Liver (tissue), 9 donors: ENCODE results near the gene TNP2. TPM values are rescaled to one million over a fixed set of nuclear protein-coding genes. Genes with fewer than 3 reads are reported as not detected.

Experiments
- DNase-seq: peaks from one replicate; pipeline ENCODE4 v3.0.0-alpha.2; 2017; ENCODE audit warnings: low spot score
- H3K27ac ChIP-seq, 2 donors: one replicate each; pipeline ENCODE4 v1.7.0; 2013; ENCODE audit warnings: inconsistent platforms in 2 of 2, low read length in 2 of 2, control low read depth in 1 of 2, low read depth in 1 of 2, mild to moderate bottlenecking in 1 of 2
- H3K27me3 ChIP-seq, 4 donors: one replicate each; pipeline versions ENCODE4 v1.6.1 to v1.7.0; 2013; ENCODE audit warnings: low read length in 3 of 4, inconsistent platforms in 1 of 4, mild to moderate bottlenecking in 1 of 4, moderate library complexity in 1 of 4; ENCODE audit not compliant: control insufficient read depth in 4 of 4, insufficient read depth in 4 of 4
- H3K36me3 ChIP-seq, 4 donors: one replicate each; pipeline versions ENCODE4 v1.6.1 to v1.7.0; 2013; ENCODE audit warnings: low read length in 3 of 4, mild to moderate bottlenecking in 3 of 4, low read depth in 1 of 4, moderate library complexity in 1 of 4; ENCODE audit not compliant: control insufficient read depth in 4 of 4, insufficient read depth in 3 of 4
- H3K4me1 ChIP-seq, 4 donors: one replicate each; pipeline versions ENCODE4 v1.6.1 to v1.7.0; 2013; ENCODE audit warnings: low read length in 3 of 4, mild to moderate bottlenecking in 3 of 4, moderate library complexity in 1 of 4; ENCODE audit not compliant: control insufficient read depth in 4 of 4, insufficient read depth in 4 of 4
- H3K4me3 ChIP-seq, 3 donors: one replicate each; pipeline versions ENCODE4 v1.6.1 to v1.7.0; 2013; ENCODE audit warnings: low read length in 3 of 3, control low read depth in 1 of 3, low read depth in 1 of 3, mild to moderate bottlenecking in 1 of 3
- H3K9ac ChIP-seq, 2 donors: one replicate each; pipeline ENCODE4 v1.7.0; 2013; ENCODE audit warnings: low read length in 2 of 2, mild to moderate bottlenecking in 2 of 2, moderate library complexity in 2 of 2, control low read depth in 1 of 2, low read depth in 1 of 2
- H3K9me3 ChIP-seq, 4 donors: one replicate each; pipeline versions ENCODE4 v1.6.1 to v1.7.0; 2013; ENCODE audit warnings: low read length in 3 of 4; ENCODE audit not compliant: control insufficient read depth in 4 of 4
- CTCF ChIP-seq: fragments of 150-350 bp; IDR thresholded peaks from 2 replicates; pipeline ENCODE4 v1.5.1; 2017; ENCODE audit warnings: improper control_type of control experiment, low read depth, low read length; ENCODE audit not compliant: missing input control
- EGR1 ChIP-seq, 2 donors: IDR thresholded peaks; 2 replicates each; pipeline ENCODE4 v1.6.1; 2016 to 2018; ENCODE audit warnings: antibody characterized with exemption in 2 of 2, low read depth in 2 of 2
- FOXA1 ChIP-seq: IDR thresholded peaks from 2 replicates; pipeline ENCODE4 v1.6.1; 2016; ENCODE audit warnings: antibody characterized with exemption
- FOXA2 ChIP-seq: IDR thresholded peaks from 2 replicates; pipeline ENCODE4 v1.6.1; 2016; ENCODE audit warnings: antibody characterized with exemption
- GABPA ChIP-seq, 2 donors: IDR thresholded peaks in 1 of 2; conservative IDR thresholded peaks in 1 of 2; 2 replicates each; pipeline ENCODE4 v1.6.1; 2016; ENCODE audit warnings: antibody characterized with exemption in 2 of 2, mild to moderate bottlenecking in 1 of 2, moderate library complexity in 1 of 2
- HNF4A ChIP-seq, 2 donors: conservative IDR thresholded peaks; 2 replicates each; pipeline ENCODE4 v1.6.1; 2016; ENCODE audit warnings: antibody characterized with exemption in 2 of 2, mild to moderate bottlenecking in 2 of 2
- HNF4G ChIP-seq: IDR thresholded peaks from 2 replicates; pipeline ENCODE4 v1.6.1; 2016; ENCODE audit warnings: antibody characterized with exemption
- JUND ChIP-seq, 2 donors: IDR thresholded peaks; 2 replicates each; pipeline ENCODE4 v1.6.1; 2016; ENCODE audit warnings: antibody characterized with exemption in 2 of 2
- NR2F2 ChIP-seq: IDR thresholded peaks from 2 replicates; pipeline ENCODE4 v1.6.1; 2016; ENCODE audit warnings: antibody characterized with exemption
- RAD21 ChIP-seq, 2 donors: IDR thresholded peaks; 2 replicates each; pipeline ENCODE4 v1.6.1; 2016; ENCODE audit warnings: antibody characterized with exemption in 2 of 2, mild to moderate bottlenecking in 2 of 2
- RXRA ChIP-seq, 2 donors: IDR thresholded peaks; 2 replicates each; pipeline ENCODE4 v1.6.1; 2017 to 2018; ENCODE audit warnings: antibody characterized with exemption in 2 of 2, mild to moderate bottlenecking in 1 of 2
- SP1 ChIP-seq: IDR thresholded peaks from 2 replicates; pipeline ENCODE4 v1.6.1; 2018; ENCODE audit warnings: antibody characterized with exemption, mild to moderate bottlenecking
- TAF1 ChIP-seq: conservative IDR thresholded peaks from 2 replicates; pipeline ENCODE4 v1.6.1; 2016; ENCODE audit warnings: antibody characterized with exemption, mild to moderate bottlenecking
- YY1 ChIP-seq: IDR thresholded peaks from 2 replicates; pipeline ENCODE4 v1.6.1; 2016; ENCODE audit warnings: antibody characterized with exemption, mild to moderate bottlenecking
- ZBTB33 ChIP-seq: IDR thresholded peaks from 2 replicates; pipeline ENCODE4 v1.6.1; 2016; ENCODE audit warnings: antibody characterized with exemption
- WGBS: extraction: QIAGEN DNeasy Blood & Tissue Kit; methylation state at CpG from one replicate; pipeline ENCODE4 v1.1.7; 2013; 5-methylcytosine and 5-hydroxymethylcytosine counted together
- polyA plus RNA-seq, 2 donors: library from polyadenylated mRNA; stranded (reverse) in 1 of 2; unstranded in 1 of 2; fragments of 200-250 nt in 1 of 2; fragments of >200 nt in 1 of 2; fragmentation: Nextera tagmentation in 1 of 2; extraction: Ambion mirVana in 1 of 2; gene quantifications; one replicate each; pipeline versions ENCODE4 v1.2.1 to v1.2.3, GENCODE V29; 2013 to 2015
- total RNA-seq, 2 donors: library from RNA; depleted of rRNA; stranded (reverse); fragments of >200 nt; gene quantifications; one replicate each; pipeline ENCODE4 v1.2.3, GENCODE V29; 2014
- TF ChIP-seq, protein P1 (sequence below): IDR thresholded peaks from 2 replicates; pipeline ENCODE4 v1.6.1; 2016; ENCODE audit warnings: antibody characterized with exemption
- TF ChIP-seq, protein P2 (sequence below): IDR thresholded peaks from 2 replicates; pipeline ENCODE4 v1.6.1; 2016; ENCODE audit warnings: antibody characterized with exemption, mild to moderate bottlenecking
- TF ChIP-seq, protein P3 (sequence below): IDR thresholded peaks from 2 replicates; pipeline ENCODE4 v1.6.1; 2016; ENCODE audit warnings: antibody characterized with exemption
- donor health status: healthy.
- donor health status: healthy.
- donor health status: healthy.
- donor health status: healthy.
- donor health status: healthy.

Gene TNP2
- total and polyA plus RNA-seq, 4 donors = not detected

DNA sequence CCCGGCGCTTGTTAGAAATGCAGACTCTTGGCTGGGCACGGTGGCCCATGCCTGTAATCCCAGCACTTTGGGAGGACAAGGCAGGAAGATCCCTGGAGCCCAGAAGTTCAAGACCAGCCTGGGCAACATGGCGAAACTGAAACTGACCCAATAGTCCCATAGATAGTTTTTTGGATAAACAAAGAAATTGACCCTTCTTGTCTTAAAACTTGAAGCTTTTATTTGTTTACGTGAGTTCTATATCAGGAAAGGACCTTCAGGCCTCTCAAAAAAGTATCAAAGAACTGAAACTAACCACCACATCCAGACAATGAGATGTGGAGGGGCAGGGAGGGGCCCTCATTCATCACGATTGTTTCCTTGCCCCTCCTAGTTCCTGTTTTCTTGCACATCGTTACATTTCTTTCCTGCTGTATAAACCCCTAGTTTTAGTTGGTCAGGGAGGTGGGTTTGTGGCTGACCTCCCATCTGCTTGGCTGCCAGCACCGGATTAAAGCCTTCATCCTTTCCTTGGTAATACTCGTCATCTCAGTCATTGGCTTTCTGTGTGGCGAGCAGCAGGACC is 42.0 kb upstream of the TNP2 start:
- Histone ChIP-seq H3K4me3 (no peak overlapping the region), H3K36me3 (no peaks in the 10 kb centered on the region), H3K4me1 (peaks cover 0 to 5% (median 1%) of the 10 kb centered on the region in 4 donors), H3K9me3 (no peaks in the 10 kb centered on the region), H3K27me3 (no peaks in the 10 kb centered on the region), H3K9ac (no peak overlapping the region), H3K27ac (no peak overlapping the region)
- TF ChIP-seq YY1 = no peak
- TF ChIP-seq NR2F2 = no peak
- TF ChIP-seq EGR1 (IDR thresholded peaks at IDR 0.05; ENCODE audit: low read depth in 2 of 2) = no peak
- TF ChIP-seq RXRA (IDR thresholded peaks at IDR 0.05) = no peak
- TF ChIP-seq JUND (IDR thresholded peaks at IDR 0.05) = no peak
- TF ChIP-seq, protein P1, sequence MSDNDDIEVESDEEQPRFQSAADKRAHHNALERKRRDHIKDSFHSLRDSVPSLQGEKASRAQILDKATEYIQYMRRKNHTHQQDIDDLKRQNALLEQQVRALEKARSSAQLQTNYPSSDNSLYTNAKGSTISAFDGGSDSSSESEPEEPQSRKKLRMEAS = no peak
- TF ChIP-seq, protein P2, sequence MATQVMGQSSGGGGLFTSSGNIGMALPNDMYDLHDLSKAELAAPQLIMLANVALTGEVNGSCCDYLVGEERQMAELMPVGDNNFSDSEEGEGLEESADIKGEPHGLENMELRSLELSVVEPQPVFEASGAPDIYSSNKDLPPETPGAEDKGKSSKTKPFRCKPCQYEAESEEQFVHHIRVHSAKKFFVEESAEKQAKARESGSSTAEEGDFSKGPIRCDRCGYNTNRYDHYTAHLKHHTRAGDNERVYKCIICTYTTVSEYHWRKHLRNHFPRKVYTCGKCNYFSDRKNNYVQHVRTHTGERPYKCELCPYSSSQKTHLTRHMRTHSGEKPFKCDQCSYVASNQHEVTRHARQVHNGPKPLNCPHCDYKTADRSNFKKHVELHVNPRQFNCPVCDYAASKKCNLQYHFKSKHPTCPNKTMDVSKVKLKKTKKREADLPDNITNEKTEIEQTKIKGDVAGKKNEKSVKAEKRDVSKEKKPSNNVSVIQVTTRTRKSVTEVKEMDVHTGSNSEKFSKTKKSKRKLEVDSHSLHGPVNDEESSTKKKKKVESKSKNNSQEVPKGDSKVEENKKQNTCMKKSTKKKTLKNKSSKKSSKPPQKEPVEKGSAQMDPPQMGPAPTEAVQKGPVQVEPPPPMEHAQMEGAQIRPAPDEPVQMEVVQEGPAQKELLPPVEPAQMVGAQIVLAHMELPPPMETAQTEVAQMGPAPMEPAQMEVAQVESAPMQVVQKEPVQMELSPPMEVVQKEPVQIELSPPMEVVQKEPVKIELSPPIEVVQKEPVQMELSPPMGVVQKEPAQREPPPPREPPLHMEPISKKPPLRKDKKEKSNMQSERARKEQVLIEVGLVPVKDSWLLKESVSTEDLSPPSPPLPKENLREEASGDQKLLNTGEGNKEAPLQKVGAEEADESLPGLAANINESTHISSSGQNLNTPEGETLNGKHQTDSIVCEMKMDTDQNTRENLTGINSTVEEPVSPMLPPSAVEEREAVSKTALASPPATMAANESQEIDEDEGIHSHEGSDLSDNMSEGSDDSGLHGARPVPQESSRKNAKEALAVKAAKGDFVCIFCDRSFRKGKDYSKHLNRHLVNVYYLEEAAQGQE = no peak
- WGBS = 82% methylated on average over 10 of the region's 10 CpGs
- DNase-seq = no peak

DNA sequence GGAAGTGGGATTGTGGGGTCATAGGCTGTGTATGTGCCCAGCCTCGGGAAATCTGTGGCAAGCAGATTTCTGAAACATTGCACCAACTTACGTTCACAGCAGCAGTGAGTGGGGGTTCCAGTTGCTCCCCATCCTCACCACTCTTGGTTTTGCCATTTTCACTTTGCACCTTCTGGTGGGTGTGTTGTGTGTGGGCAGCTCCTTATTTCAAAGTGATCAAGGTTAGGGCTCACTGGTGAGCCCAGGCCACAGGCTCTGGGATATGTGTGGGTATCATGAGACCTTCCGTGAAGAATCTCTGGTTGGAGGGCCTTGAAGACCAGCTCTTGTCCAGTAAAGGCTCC is 41.5 kb upstream of the TNP2 start:
- WGBS = 93% methylated on average over 3 of the region's 3 CpGs
- Histone ChIP-seq H3K9ac (no peak overlapping the region), H3K9me3 (no peaks in the 10 kb centered on the region), H3K36me3 (no peaks in the 10 kb centered on the region), H3K4me3 (no peak overlapping the region), H3K27ac (no peak overlapping the region), H3K27me3 (no peaks in the 10 kb centered on the region), H3K4me1 (peaks cover 0 to 5% (median 1%) of the 10 kb centered on the region in 4 donors)
- DNase-seq = no peak
- TF ChIP-seq HNF4A (conservative IDR thresholded peaks at IDR 0.05) (no peak), RXRA (IDR thresholded peaks at IDR 0.05) (no peak), YY1 (no peak), SP1 (no peak), CTCF (no peak), ZBTB33 (no peak), RAD21 (IDR thresholded peaks at IDR 0.05) (no peak), JUND (IDR thresholded peaks at IDR 0.05) (no peak), EGR1 (IDR thresholded peaks at IDR 0.05; ENCODE audit: low read depth in 2 of 2) (no peak), GABPA (IDR thresholded peaks at IDR 0.05 in 1 of 2, conservative IDR thresholded peaks at IDR 0.05 in 1 of 2) (no peak), HNF4G (no peak), TAF1 (no peak), FOXA1 (no peak), FOXA2 (no peak), NR2F2 (no peak)
- TF ChIP-seq, protein P3, sequence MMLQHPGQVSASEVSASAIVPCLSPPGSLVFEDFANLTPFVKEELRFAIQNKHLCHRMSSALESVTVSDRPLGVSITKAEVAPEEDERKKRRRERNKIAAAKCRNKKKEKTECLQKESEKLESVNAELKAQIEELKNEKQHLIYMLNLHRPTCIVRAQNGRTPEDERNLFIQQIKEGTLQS = no peak
- TF ChIP-seq, protein P2 = no peak
- TF ChIP-seq, protein P1 = no peak
